Natural killer cell treated with Interleukin-12 subunit alpha and Interleukin-12 subunit beta and Interleukin-15 and Interleukin-18, amount 100 ng/mL, for 72 hours (primary cell): ENCODE measurements around the gene TTN. TPM values are rescaled to one million over a fixed set of nuclear protein-coding genes. Genes with fewer than 3 reads are reported as not detected.

Source experiments
- total RNA-seq, 2 donors: library from RNA; stranded (reverse); gene quantifications; one replicate each; pipeline ENCODE4 v1.2.3, GENCODE V29; 2022

Gene TTN
- total RNA-seq, 2 donors from 2014 or later, result 0.07 to 2.1 TPM

Other genes starting within 250 kb of the TTN start
- gene CCDC141, start 242.7 kb upstream of the TTN start, total RNA-seq, result 1 to 10 TPM in 1 of 2 donors, under 1 TPM in 1; 0.24 to 1.2 TPM